OCI-LY7 (cell line): ENCODE measurements around the gene EXOSC7. TPM values are rescaled to one million over a fixed set of nuclear protein-coding genes. Genes with fewer than 3 reads are reported as not detected.

Source experiments
- BruUV-seq: library from RNA; stranded (reverse); fragments of 400-500 nt; replicated peaks from 2 replicates; lab custom pipeline; 2021; lab: Mats Ljungman, UMichigan
- CTCF ChIA-PET: fragments of 300-600 bp; sonication (Branson Sonifier 250); formaldehyde crosslinking; loops from one replicate; lab custom pipeline; 2022; ENCODE audit warnings: antibody characterized with exemption; ENCODE audit not compliant: unreplicated experiment; lab: Charles Lee
- POLR2A ChIA-PET: fragments of 300-600 bp; sonication (Branson Sonifier 250); formaldehyde crosslinking; loops from one replicate; lab custom pipeline; 2022; ENCODE audit warnings: antibody characterized with exemption; lab: Charles Lee
- DNase-seq: peaks from one replicate; pipeline ENCODE4 v3.0.0-alpha.2; 2015; ENCODE audit warnings: low spot score
- H2AFZ ChIP-seq: fragments of 200-600 bp; sonication (generic), shearing (Covaris generic); 2 replicates; pipeline ENCODE4 v1.6.1; 2014; ENCODE audit warnings: mild to moderate bottlenecking, antibody characterized with exemption, low read length, moderate library complexity
- H3K27ac ChIP-seq: fragments of 200-600 bp; sonication (generic); 2 replicates; pipeline ENCODE4 v1.5.1; 2014; ENCODE audit warnings: mixed run types, low read depth, mild to moderate bottlenecking, moderate library complexity, low read length, inconsistent platforms; ENCODE audit not compliant: poor library complexity, severe bottlenecking
- H3K36me3 ChIP-seq: fragments of 200-600 bp; sonication (generic); 2 replicates; pipeline ENCODE4 v1.6.1; 2014; ENCODE audit warnings: mild to moderate bottlenecking, antibody characterized with exemption, low read length, moderate library complexity, mixed read lengths; ENCODE audit not compliant: insufficient read depth
- H3K4me1 ChIP-seq: fragments of 200-600 bp; sonication (generic); 2 replicates; pipeline ENCODE4 v1.5.1; 2014; ENCODE audit warnings: mild to moderate bottlenecking, low read length; ENCODE audit not compliant: insufficient read depth, poor library complexity, severe bottlenecking
- H3K4me2 ChIP-seq: fragments of 200-600 bp; sonication (generic); 2 replicates; pipeline ENCODE4 v1.6.1; 2014; ENCODE audit warnings: mild to moderate bottlenecking, low read length
- H3K4me3 ChIP-seq: fragments of 200-600 bp; sonication (generic); 2 replicates; pipeline ENCODE4 v1.5.1; 2014; ENCODE audit warnings: mild to moderate bottlenecking, low read depth, low read length; ENCODE audit not compliant: poor library complexity, severe bottlenecking
- H3K79me2 ChIP-seq: fragments of 200-600 bp; sonication (generic); 2 replicates; pipeline ENCODE4 v1.6.1; 2016; ENCODE audit warnings: low read depth, mild to moderate bottlenecking, low read length, moderate library complexity, mixed read lengths; ENCODE audit not compliant: insufficient read depth
- H3K9me2 ChIP-seq: fragments of 200-600 bp; sonication (generic); 2 replicates; pipeline ENCODE4 v1.6.1; 2016; ENCODE audit warnings: mild to moderate bottlenecking, low read length, mixed read lengths; ENCODE audit not compliant: insufficient read depth
- H3K9me3 ChIP-seq: fragments of 200-600 bp; sonication (generic); 2 replicates; pipeline ENCODE4 v1.6.1; 2014; ENCODE audit warnings: mild to moderate bottlenecking, mixed run types, low read length, mixed read lengths
- H4K20me1 ChIP-seq: fragments of 200-600 bp; sonication (generic); 2 replicates; pipeline ENCODE4 v1.6.1; 2014; ENCODE audit warnings: mild to moderate bottlenecking, antibody characterized with exemption, low read length, moderate library complexity, mixed read lengths; ENCODE audit not compliant: insufficient read depth
- CTCF ChIP-seq: fragments of 200-600 bp; sonication (generic); conservative IDR thresholded peaks from 2 replicates; pipeline ENCODE4 v1.5.1; 2014; ENCODE audit warnings: mild to moderate bottlenecking, antibody characterized with exemption, low read length, moderate library complexity, mixed read lengths
- EZH2phosphoT487 ChIP-seq: fragments of 200-600 bp; sonication (generic); IDR thresholded peaks from 2 replicates; pipeline ENCODE4 v1.6.1; 2018; ENCODE audit warnings: low read depth, borderline replicate concordance, mild to moderate bottlenecking, mixed run types, antibody characterized with exemption, low read length, moderate library complexity, mixed read lengths
- intact Hi-C: fragments of 100-400 bp; cut with micrococcal nuclease; formaldehyde crosslinking; loops from one replicate; pipeline ENCODE4 v1.10.0; 2022; ENCODE audit not compliant: unreplicated experiment
- total RNA-seq, 2 experiments: library from RNA; depleted of rRNA in 1 of 2; stranded (reverse); fragments of >200 nt in 1 of 2; shearing (Covaris generic) in 1 of 2; gene quantifications; 2 replicates each; pipeline ENCODE4 v1.2.3, GENCODE V29; 2014 to 2022

EXOSC7 gene
- total RNA-seq, 2 experiments from 2014 or later = 60.3 to 65.3 TPM

GRCh38 chr3:44981220-44981619 lies 5.2 kb downstream of the EXOSC7 start:
- DNase-seq = no peak
- peaks cover 73% of the 10 kb centered on the region for H3K36me3 ChIP-seq
- peaks cover 87% of the 10 kb centered on the region for H3K79me2 ChIP-seq
- H3K9me2 ChIP-seq = no peaks in the 10 kb centered on the region
- no peak overlapping the region for H3K4me2 ChIP-seq
- TF ChIP-seq CTCF = no peak
- no peak for TF ChIP-seq EZH2phosphoT487
- POLR2A ChIA-PET = no interaction called here
- intact Hi-C loops = no loop called here
- CTCF ChIA-PET = no interaction called here
- H4K20me1 ChIP-seq = peaks cover 16% of the 10 kb centered on the region
- H3K4me3 ChIP-seq = no peak overlapping the region
- H2AFZ ChIP-seq = no peak overlapping the region
- H3K27ac ChIP-seq = no peak overlapping the region
- H3K4me1 ChIP-seq = peaks cover 10% of the 10 kb centered on the region
- BruUV-seq = no TSS peak
- no peaks in the 10 kb centered on the region for H3K9me3 ChIP-seq

- H3K36me3 ChIP-seq = peaks cover 73% of the 10 kb centered on the region
- no peak overlapping the region for H3K27ac ChIP-seq
- TF ChIP-seq EZH2phosphoT487 (no peak), CTCF (no peak)
- ChIA-PET CTCF (no interaction called here), POLR2A (interaction anchor here (0.8 kb wide), 1 partner anchor 11 kb away, joined by 3 read pairs; no protein-coding TSS in a partner anchor)
- peaks cover 16% of the 10 kb centered on the region for H4K20me1 ChIP-seq
- H3K4me1 ChIP-seq = peaks cover 10% of the 10 kb centered on the region
- H2AFZ ChIP-seq = no peak overlapping the region
- H3K9me3 ChIP-seq = no peaks in the 10 kb centered on the region
- DNase-seq = no peak
- intact Hi-C loops = no loop called here
- H3K4me2 ChIP-seq = no peak overlapping the region
- peaks cover 83% of the 10 kb centered on the region for H3K79me2 ChIP-seq
- no peaks in the 10 kb centered on the region for H3K9me2 ChIP-seq
- H3K4me3 ChIP-seq = no peak overlapping the region
- BruUV-seq = no TSS peak
Measured at GRCh38 chr3:44981751-44982150, 5.7 kb downstream of the EXOSC7 start.

- no peaks in the 10 kb centered on the region for H3K9me2 ChIP-seq
- no peak overlapping the region for H2AFZ ChIP-seq
- peaks cover 23% of the 10 kb centered on the region for H4K20me1 ChIP-seq
- no peak overlapping the region for H3K4me3 ChIP-seq
- peaks cover 82% of the 10 kb centered on the region for H3K79me2 ChIP-seq
- H3K4me2 ChIP-seq = no peak overlapping the region
- TF ChIP-seq EZH2phosphoT487 (no peak), CTCF (no peak)
- no peak for DNase-seq
- ChIA-PET CTCF (no interaction called here), POLR2A (interaction anchor here (0.8 kb wide), 1 partner anchor 10 kb away, joined by 3 read pairs; no protein-coding TSS in a partner anchor)
- no peaks in the 10 kb centered on the region for H3K9me3 ChIP-seq
- intact Hi-C loops = no loop called here
- BruUV-seq = no TSS peak
- peaks cover 1% of the 10 kb centered on the region for H3K4me1 ChIP-seq
- peaks cover 75% of the 10 kb centered on the region for H3K36me3 ChIP-seq
- H3K27ac ChIP-seq = no peak overlapping the region
Measured at GRCh38 chr3:44982817-44983216, 6.8 kb downstream of the EXOSC7 start.
